Measurements from ENCODE around the gene SIGLEC7. TPM values are rescaled to one million over a fixed set of nuclear protein-coding genes. Genes with fewer than 3 reads are reported as not detected.

SIGLEC7 gene
- polyA plus RNA-seq, 1 donor from 2014 or later, result not detected

DNA sequence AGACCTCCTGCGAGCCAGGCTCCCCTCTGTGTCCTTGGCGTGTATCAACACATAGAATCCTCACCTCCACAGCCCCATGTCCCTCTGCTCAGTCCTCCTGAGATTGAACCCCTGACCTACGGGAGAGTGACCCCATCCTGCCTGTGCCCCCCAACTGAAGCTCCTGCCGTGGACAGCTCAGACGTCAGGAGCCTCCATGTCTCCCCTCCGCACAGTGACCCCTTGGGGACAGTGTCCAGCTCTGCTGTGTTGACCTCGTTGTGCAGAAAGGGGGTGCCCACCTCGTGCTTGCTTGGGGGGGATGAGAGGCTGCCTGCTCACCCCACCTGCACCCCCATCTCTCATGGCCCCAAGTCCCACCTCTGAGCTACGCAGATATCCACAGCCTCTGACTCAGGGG lies 17.9 kb upstream of the SIGLEC7 start:
- Histone ChIP-seq H3F3A (ENCODE audit: insufficient read depth, low read length, poor library complexity, severe bottlenecking) (no peaks in the 10 kb centered on the region), H3K9me2 (ENCODE audit: insufficient read depth, low read length) (no peaks in the 10 kb centered on the region), H3K27ac (ENCODE audit: low read length) (no peak overlapping the region), H3K79me2 (replicated peaks; ENCODE audit: insufficient read depth, low read length) (no peaks in the 10 kb centered on the region), H3K27me3 (ENCODE audit: insufficient read depth, low read depth, low read length) (no peaks in the 10 kb centered on the region), H2AFZ (ENCODE audit: low read depth, low read length) (no peak overlapping the region), H3K4me2 (ENCODE audit: low read length) (no peak overlapping the region), H3K9ac (ENCODE audit: low read length) (no peak overlapping the region), H3K9me3 (ENCODE audit: low read length) (no peaks in the 10 kb centered on the region), H3K4me3 (ENCODE audit: low read length) (no peak overlapping the region), H3K36me3 (ENCODE audit: insufficient read depth, low read length) (no peaks in the 10 kb centered on the region), H4K20me1 (ENCODE audit: insufficient read depth) (no peaks in the 10 kb centered on the region)
- TF ChIP-seq, protein P1, sequence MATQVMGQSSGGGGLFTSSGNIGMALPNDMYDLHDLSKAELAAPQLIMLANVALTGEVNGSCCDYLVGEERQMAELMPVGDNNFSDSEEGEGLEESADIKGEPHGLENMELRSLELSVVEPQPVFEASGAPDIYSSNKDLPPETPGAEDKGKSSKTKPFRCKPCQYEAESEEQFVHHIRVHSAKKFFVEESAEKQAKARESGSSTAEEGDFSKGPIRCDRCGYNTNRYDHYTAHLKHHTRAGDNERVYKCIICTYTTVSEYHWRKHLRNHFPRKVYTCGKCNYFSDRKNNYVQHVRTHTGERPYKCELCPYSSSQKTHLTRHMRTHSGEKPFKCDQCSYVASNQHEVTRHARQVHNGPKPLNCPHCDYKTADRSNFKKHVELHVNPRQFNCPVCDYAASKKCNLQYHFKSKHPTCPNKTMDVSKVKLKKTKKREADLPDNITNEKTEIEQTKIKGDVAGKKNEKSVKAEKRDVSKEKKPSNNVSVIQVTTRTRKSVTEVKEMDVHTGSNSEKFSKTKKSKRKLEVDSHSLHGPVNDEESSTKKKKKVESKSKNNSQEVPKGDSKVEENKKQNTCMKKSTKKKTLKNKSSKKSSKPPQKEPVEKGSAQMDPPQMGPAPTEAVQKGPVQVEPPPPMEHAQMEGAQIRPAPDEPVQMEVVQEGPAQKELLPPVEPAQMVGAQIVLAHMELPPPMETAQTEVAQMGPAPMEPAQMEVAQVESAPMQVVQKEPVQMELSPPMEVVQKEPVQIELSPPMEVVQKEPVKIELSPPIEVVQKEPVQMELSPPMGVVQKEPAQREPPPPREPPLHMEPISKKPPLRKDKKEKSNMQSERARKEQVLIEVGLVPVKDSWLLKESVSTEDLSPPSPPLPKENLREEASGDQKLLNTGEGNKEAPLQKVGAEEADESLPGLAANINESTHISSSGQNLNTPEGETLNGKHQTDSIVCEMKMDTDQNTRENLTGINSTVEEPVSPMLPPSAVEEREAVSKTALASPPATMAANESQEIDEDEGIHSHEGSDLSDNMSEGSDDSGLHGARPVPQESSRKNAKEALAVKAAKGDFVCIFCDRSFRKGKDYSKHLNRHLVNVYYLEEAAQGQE (IDR thresholded peaks at IDR 0.05; ENCODE audit: borderline replicate concordance), result no peak
- TF ChIP-seq POLR2AphosphoS5 (IDR thresholded peaks at IDR 0.05) (no peak), MXI1 (conservative IDR thresholded peaks at IDR 0.05; ENCODE audit: poor library complexity, severe bottlenecking) (no peak), SMC3 (conservative IDR thresholded peaks at IDR 0.05; ENCODE audit: poor library complexity) (no peak), RAD21 (conservative IDR thresholded peaks at IDR 0.05) (no peak), EZH2 (IDR thresholded peaks at IDR 0.05; ENCODE audit: borderline replicate concordance, insufficient read depth, low read length, poor library complexity, severe bottlenecking) (no peak), TAF1 (IDR thresholded peaks at IDR 0.05; ENCODE audit: low read depth) (no peak), EP300 (conservative IDR thresholded peaks at IDR 0.05; ENCODE audit: poor library complexity, severe bottlenecking) (no peak)
- TF ChIP-seq, protein P2, sequence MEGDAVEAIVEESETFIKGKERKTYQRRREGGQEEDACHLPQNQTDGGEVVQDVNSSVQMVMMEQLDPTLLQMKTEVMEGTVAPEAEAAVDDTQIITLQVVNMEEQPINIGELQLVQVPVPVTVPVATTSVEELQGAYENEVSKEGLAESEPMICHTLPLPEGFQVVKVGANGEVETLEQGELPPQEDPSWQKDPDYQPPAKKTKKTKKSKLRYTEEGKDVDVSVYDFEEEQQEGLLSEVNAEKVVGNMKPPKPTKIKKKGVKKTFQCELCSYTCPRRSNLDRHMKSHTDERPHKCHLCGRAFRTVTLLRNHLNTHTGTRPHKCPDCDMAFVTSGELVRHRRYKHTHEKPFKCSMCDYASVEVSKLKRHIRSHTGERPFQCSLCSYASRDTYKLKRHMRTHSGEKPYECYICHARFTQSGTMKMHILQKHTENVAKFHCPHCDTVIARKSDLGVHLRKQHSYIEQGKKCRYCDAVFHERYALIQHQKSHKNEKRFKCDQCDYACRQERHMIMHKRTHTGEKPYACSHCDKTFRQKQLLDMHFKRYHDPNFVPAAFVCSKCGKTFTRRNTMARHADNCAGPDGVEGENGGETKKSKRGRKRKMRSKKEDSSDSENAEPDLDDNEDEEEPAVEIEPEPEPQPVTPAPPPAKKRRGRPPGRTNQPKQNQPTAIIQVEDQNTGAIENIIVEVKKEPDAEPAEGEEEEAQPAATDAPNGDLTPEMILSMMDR (IDR thresholded peaks at IDR 0.05; ENCODE audit: poor library complexity, severe bottlenecking), result no peak

- Histone ChIP-seq H3K4me3 (ENCODE audit: low read length) (no peak within 1 kb of the TSS), H3K27ac (ENCODE audit: low read length) (no peak within 1 kb of the TSS)
Observed at GRCh38 chr19:51124729-51125128, 17.4 kb upstream of the SIGLEC7 start, which contains the start of gene SIGLEC9. SIGLEC9 (plus strand) TSS chr19:51124906; CDS start chr19:51124975, 69 bp downstream.

More at GRCh38 chr19:51124729-51125128, 17.4 kb upstream of the SIGLEC7 start, which contains the start of gene SIGLEC9:
- Histone ChIP-seq H3K27me3 (ENCODE audit: insufficient read depth, low read depth, low read length) (no peaks in the 10 kb centered on the region), H4K20me1 (ENCODE audit: insufficient read depth) (no peaks in the 10 kb centered on the region), H3K9me2 (ENCODE audit: insufficient read depth, low read length) (no peaks in the 10 kb centered on the region), H3K4me2 (ENCODE audit: low read length) (no peak within 1 kb of the TSS), H3K79me2 (replicated peaks; ENCODE audit: insufficient read depth, low read length) (no peaks in the 10 kb centered on the region), H3K36me3 (ENCODE audit: insufficient read depth, low read length) (no peaks in the 10 kb centered on the region), H2AFZ (ENCODE audit: low read depth, low read length) (no peak within 1 kb of the TSS), H3F3A (ENCODE audit: insufficient read depth, low read length, poor library complexity, severe bottlenecking) (no peaks in the 10 kb centered on the region), H3K9me3 (ENCODE audit: low read length) (no peaks in the 10 kb centered on the region), H3K9ac (ENCODE audit: low read length) (no peak within 1 kb of the TSS)
- no peak for TF ChIP-seq SMC3 (conservative IDR thresholded peaks at IDR 0.05; ENCODE audit: poor library complexity)
- no peak for TF ChIP-seq POLR2AphosphoS5 (IDR thresholded peaks at IDR 0.05)
- TF ChIP-seq TAF1 (IDR thresholded peaks at IDR 0.05; ENCODE audit: low read depth), result no peak
- TF ChIP-seq, protein P2 (IDR thresholded peaks at IDR 0.05; ENCODE audit: poor library complexity, severe bottlenecking), result no peak
- no peak for TF ChIP-seq MXI1 (conservative IDR thresholded peaks at IDR 0.05; ENCODE audit: poor library complexity, severe bottlenecking)
- TF ChIP-seq RAD21 (conservative IDR thresholded peaks at IDR 0.05), result no peak
- TF ChIP-seq, protein P1 (IDR thresholded peaks at IDR 0.05; ENCODE audit: borderline replicate concordance), result no peak

All from neural cell (in vitro differentiated cells).